Stomach (tissue), 9 donors: Measurements from ENCODE around the gene WNK2. TPM values are rescaled to one million over a fixed set of nuclear protein-coding genes. Genes with fewer than 3 reads are reported as not detected.
"Not testable (repeated sequence)": the region's sequence is repeated elsewhere in the genome, so short reads cannot be mapped to it uniquely, and the experiment has no call there.

Experiments
- DNase-seq, 2 donors: peaks; one replicate each; pipeline versions ENCODE4 v3.0.0 to v3.0.0-alpha.2; 2013 to 2019
- H3K27ac ChIP-seq, 5 donors: fragments of 200-600 bp in 4 of 5; sonication (generic) in 4 of 5; one replicate each; pipeline ENCODE4 v1.5.1; 2013 to 2019; ENCODE audit warnings: mild to moderate bottlenecking in 1 of 5, moderate library complexity in 1 of 5
- H3K27me3 ChIP-seq, 3 donors: fragments of 200-600 bp; sonication (generic); one replicate each; pipeline ENCODE4 v1.5.1; 2017 to 2019; ENCODE audit warnings: mixed run types in 1 of 3
- H3K36me3 ChIP-seq, 4 donors: fragments of 200-600 bp; sonication (generic); 1 replicate in 3 of 4; 2 replicates in 1 of 4; pipeline ENCODE4 v1.5.1; 2016 to 2019
- H3K4me1 ChIP-seq, 4 donors: fragments of 200-600 bp; sonication (generic); one replicate each; pipeline ENCODE4 v1.5.1; 2016 to 2019
- H3K4me3 ChIP-seq, 4 donors: fragments of 200-600 bp; sonication (generic) in 3 of 4; one replicate each; pipeline ENCODE4 v1.5.1; 2016 to 2019; ENCODE audit warnings: mild to moderate bottlenecking in 1 of 4
- H3K9me3 ChIP-seq, 4 donors: fragments of 200-600 bp; sonication (generic); one replicate each; pipeline ENCODE4 v1.5.1; 2016 to 2019
- CTCF ChIP-seq, 7 experiments: fragments of 450-650 bp in 4 of 7; fragments of 200-600 bp in 3 of 7; sonication (generic) in 3 of 7; IDR thresholded peaks; one replicate each; pipeline ENCODE4 v1.5.1; 2016 to 2019; ENCODE audit warnings: antibody characterized with exemption in 7 of 7, control low read depth in 2 of 7, mild to moderate bottlenecking in 1 of 7
- EP300 ChIP-seq: sonication (generic); formaldehyde crosslinking; IDR thresholded peaks from one replicate; pipeline ENCODE4 v1.6.1; 2017; ENCODE audit warnings: antibody characterized with exemption
- POLR2A ChIP-seq, 4 donors: fragments of 450-650 bp; IDR thresholded peaks; one replicate each; pipeline ENCODE4 v1.6.1; 2016; ENCODE audit warnings: antibody characterized with exemption in 4 of 4, control low read depth in 2 of 4, mild to moderate bottlenecking in 1 of 4, moderate library complexity in 1 of 4
- POLR2AphosphoS5 ChIP-seq, 3 donors: sonication (generic); formaldehyde crosslinking; IDR thresholded peaks; one replicate each; pipeline ENCODE4 v1.6.1; 2016; ENCODE audit warnings: antibody characterized with exemption in 3 of 3
- WGBS, 5 donors: extraction: QIAGEN DNeasy Blood & Tissue Kit in 3 of 5; methylation state at CpG; one replicate each; pipeline versions ENCODE4 v1.1.5 to v1.1.7; 2013 to 2018; 5-methylcytosine and 5-hydroxymethylcytosine counted together
- intact Hi-C: fragments of 100-400 bp; cut with DNase I; formaldehyde crosslinking; loops from one replicate; pipeline ENCODE4 v1.15.1; 2023; ENCODE audit warnings: low total_unique reads
- polyA plus RNA-seq, 3 donors: library from polyadenylated mRNA; stranded (reverse); fragments of 200-250 nt; gene quantifications; one replicate each; pipeline ENCODE4 v1.2.3, GENCODE V29; 2013
- total RNA-seq, 5 donors: library from RNA; depleted of rRNA; stranded (reverse); fragments of >200 nt; gene quantifications; one replicate each; pipeline versions ENCODE4 v1.1.0 to v1.2.3, GENCODE V29; 2014 to 2016
- donor health status: healthy with polysubstance abuse.
- donor health status: Bipolar disorder and iron deficiency.
- donor health status: healthy.

The WNK2 gene
- total and polyA plus RNA-seq, 8 donors = 1.2 to 700 (median 15.9) TPM

GRCh38 chr9:93364734-93365426 lies 180.9 kb downstream of the WNK2 start:
- Histone ChIP-seq H3K4me3 (no peak overlapping the region), H3K4me1 (no peaks in the 10 kb centered on the region), H3K36me3 (no peaks in the 10 kb centered on the region), H3K27me3 (no peaks in the 10 kb centered on the region), H3K9me3 (peaks cover 3 to 21% (median 14%) of the 10 kb centered on the region in 4 donors), H3K27ac (no peak overlapping the region)
- WGBS, 5 donors = 77 to 90% (median 84%) methylated on average over 2 of the region's 2 CpGs
- TF ChIP-seq POLR2AphosphoS5 (IDR thresholded peaks at IDR 0.05) = no peak
- TF ChIP-seq POLR2A (IDR thresholded peaks at IDR 0.05) = no peak
- TF ChIP-seq EP300 = no peak
- TF ChIP-seq CTCF (IDR thresholded peaks at IDR 0.05) = no peak
- intact Hi-C loops = no loop called here
- DNase-seq = no peak

- no peaks in the 10 kb centered on the region for H3K36me3 ChIP-seq
- H3K27me3 ChIP-seq = no peaks in the 10 kb centered on the region
- intact Hi-C loops = no loop called here
- H3K9me3 ChIP-seq = peaks cover 3 to 14% (median 11%) of the 10 kb centered on the region in 4 donors
- no peak overlapping the region for H3K27ac ChIP-seq
- TF ChIP-seq POLR2A (IDR thresholded peaks at IDR 0.05) = no peak
- TF ChIP-seq CTCF (IDR thresholded peaks at IDR 0.05) = no peak
- no peak for TF ChIP-seq POLR2AphosphoS5 (IDR thresholded peaks at IDR 0.05)
- no peak for TF ChIP-seq EP300
- no peak overlapping the region for H3K4me3 ChIP-seq
- no peaks in the 10 kb centered on the region for H3K4me1 ChIP-seq
- no peak for DNase-seq
- WGBS, 5 donors = 73 to 86% (median 82%) methylated on average over 12 of the region's 12 CpGs
Measured at GRCh38 chr9:93365427-93366118, 181.6 kb downstream of the WNK2 start.

- Histone ChIP-seq H3K4me3 (no peak overlapping the region), H3K27ac (no peak overlapping the region), H3K36me3 (no peaks in the 10 kb centered on the region), H3K9me3 (peaks cover 3 to 14% (median 10%) of the 10 kb centered on the region in 4 donors), H3K27me3 (no peaks in the 10 kb centered on the region), H3K4me1 (no peaks in the 10 kb centered on the region)
- no peak for TF ChIP-seq EP300
- no peak for TF ChIP-seq POLR2AphosphoS5 (IDR thresholded peaks at IDR 0.05)
- no peak for TF ChIP-seq POLR2A (IDR thresholded peaks at IDR 0.05)
- TF ChIP-seq CTCF (IDR thresholded peaks at IDR 0.05) = no peak
- DNase-seq = no peak
- WGBS, 5 donors = 80 to 90% (median 88%) methylated on average over 11 to 12 of the region's 12 CpGs
- intact Hi-C loops = no loop called here
Measured at GRCh38 chr9:93366119-93366447, 182.1 kb downstream of the WNK2 start.

- H3K27me3 ChIP-seq, DNase-seq, H3K27ac ChIP-seq, intact Hi-C loops, H3K4me3 ChIP-seq, H3K36me3 ChIP-seq, H3K4me1 ChIP-seq: not testable (repeated sequence)
- 85 to 98% (median 91%) methylated on average over 4 of the region's 4 CpGs for WGBS, 5 donors
- peaks cover 3 to 12% (median 9%) of the 10 kb centered on the region in 4 donors for H3K9me3 ChIP-seq
Measured at GRCh38 chr9:93366486-93366885, 182.5 kb downstream of the WNK2 start.

GRCh38 chr9:93368437-93368836 lies 184.5 kb downstream of the WNK2 start:
- DNase-seq = no peak
- TF ChIP-seq EP300 (no peak), CTCF (IDR thresholded peaks at IDR 0.05) (no peak), POLR2A (IDR thresholded peaks at IDR 0.05) (no peak), POLR2AphosphoS5 (IDR thresholded peaks at IDR 0.05) (no peak)
- WGBS, 5 donors = 88 to 100% (median 91%) methylated on average over 1 of the region's 1 CpG
- Histone ChIP-seq H3K9me3 (no peaks in the 10 kb centered on the region), H3K27me3 (no peaks in the 10 kb centered on the region), H3K36me3 (no peaks in the 10 kb centered on the region), H3K27ac (no peak overlapping the region), H3K4me3 (no peak overlapping the region), H3K4me1 (no peaks in the 10 kb centered on the region)
- intact Hi-C loops = no loop called here
